Bronchial epithelial cell (primary cell): ENCODE results near the gene FARS2. TPM values are rescaled to one million over a fixed set of nuclear protein-coding genes. Genes with fewer than 3 reads are reported as not detected.

Source experiments
- DNase-seq: peaks from one replicate; pipeline ENCODE4 v3.0.0-alpha.2; 2010; ENCODE audit warnings: low read depth
- FAIRE-seq: peaks from 2 replicates; lab custom pipeline; 2011; peaks lifted over from hg19 to GRCh38; lab: Jason Lieb, UNC
- H3K27me3 ChIP-seq: 2 replicates; pipeline ENCODE4 v1.5.1; 2011; ENCODE audit warnings: low read length; ENCODE audit not compliant: control insufficient read depth, insufficient read depth
- H3K36me3 ChIP-seq: 2 replicates; pipeline ENCODE4 v1.5.1; 2011; ENCODE audit warnings: low read length; ENCODE audit not compliant: control insufficient read depth, insufficient read depth
- H3K4me3 ChIP-seq: 2 replicates; pipeline ENCODE4 v1.5.1; 2011; ENCODE audit warnings: mild to moderate bottlenecking, low read depth, low read length, control low read depth
- total RNA-seq: library from RNA; depleted of rRNA; stranded (reverse); fragments of >200 nt; gene quantifications from 2 replicates; pipeline ENCODE4 v1.2.1, GENCODE V29; 2014
- TF ChIP-seq, protein P1 (sequence below): IDR thresholded peaks from 2 replicates; pipeline ENCODE4 v1.5.1; 2011; ENCODE audit warnings: mild to moderate bottlenecking, moderate library complexity, low read length, control low read depth, inconsistent platforms; ENCODE audit not compliant: insufficient read depth, severe bottlenecking

Gene FARS2
- total RNA-seq, 1 donor from 2014 or later = 27.4 TPM

DNA sequence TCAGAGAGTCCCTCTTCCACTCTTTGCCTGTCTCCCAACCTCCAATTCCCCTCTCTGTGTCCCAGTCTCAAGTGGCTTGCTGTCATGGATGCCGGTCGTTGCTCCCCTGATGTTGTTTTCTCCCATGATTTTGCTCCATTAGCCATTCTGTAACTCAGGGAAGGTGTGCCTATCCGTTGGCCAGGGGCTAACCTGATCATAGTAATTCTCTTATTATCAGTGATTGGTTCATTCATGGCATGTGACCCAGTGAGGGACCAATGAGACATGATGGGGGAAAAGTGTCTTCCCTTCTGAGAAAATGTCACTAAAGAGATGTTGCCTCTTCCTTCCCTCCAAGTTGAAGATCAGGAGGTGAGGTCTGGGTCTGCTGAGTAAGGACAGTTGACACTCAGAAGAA is 214.5 kb downstream of the FARS2 start:
- DNase-seq (no peak), FAIRE-seq (no peak)
- no peak overlapping the region for H3K4me3 ChIP-seq
- H3K36me3 ChIP-seq = no peaks in the 10 kb centered on the region
- no peaks in the 10 kb centered on the region for H3K27me3 ChIP-seq
- TF ChIP-seq, protein P1, sequence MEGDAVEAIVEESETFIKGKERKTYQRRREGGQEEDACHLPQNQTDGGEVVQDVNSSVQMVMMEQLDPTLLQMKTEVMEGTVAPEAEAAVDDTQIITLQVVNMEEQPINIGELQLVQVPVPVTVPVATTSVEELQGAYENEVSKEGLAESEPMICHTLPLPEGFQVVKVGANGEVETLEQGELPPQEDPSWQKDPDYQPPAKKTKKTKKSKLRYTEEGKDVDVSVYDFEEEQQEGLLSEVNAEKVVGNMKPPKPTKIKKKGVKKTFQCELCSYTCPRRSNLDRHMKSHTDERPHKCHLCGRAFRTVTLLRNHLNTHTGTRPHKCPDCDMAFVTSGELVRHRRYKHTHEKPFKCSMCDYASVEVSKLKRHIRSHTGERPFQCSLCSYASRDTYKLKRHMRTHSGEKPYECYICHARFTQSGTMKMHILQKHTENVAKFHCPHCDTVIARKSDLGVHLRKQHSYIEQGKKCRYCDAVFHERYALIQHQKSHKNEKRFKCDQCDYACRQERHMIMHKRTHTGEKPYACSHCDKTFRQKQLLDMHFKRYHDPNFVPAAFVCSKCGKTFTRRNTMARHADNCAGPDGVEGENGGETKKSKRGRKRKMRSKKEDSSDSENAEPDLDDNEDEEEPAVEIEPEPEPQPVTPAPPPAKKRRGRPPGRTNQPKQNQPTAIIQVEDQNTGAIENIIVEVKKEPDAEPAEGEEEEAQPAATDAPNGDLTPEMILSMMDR = no peak

DNA sequence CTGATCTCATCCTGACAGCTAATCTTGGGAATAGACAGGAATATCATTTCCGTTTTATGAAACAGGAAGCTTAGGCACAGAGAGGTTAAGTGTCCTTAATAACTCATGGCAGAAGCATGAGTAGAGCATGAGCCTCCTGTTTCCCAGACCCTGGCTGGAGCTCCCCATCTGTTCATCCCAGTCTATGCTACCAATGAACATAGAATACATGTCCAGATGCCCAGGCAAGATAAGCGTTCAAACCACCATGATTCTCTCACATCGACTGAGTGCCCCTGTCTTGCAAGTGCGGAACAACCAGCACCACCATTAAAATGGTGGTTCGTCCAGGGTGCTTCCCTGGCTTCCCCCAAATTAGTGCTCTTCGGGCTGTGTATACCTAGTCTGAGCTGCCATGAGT is 217.1 kb downstream of the FARS2 start:
- FAIRE-seq = no peak
- H3K27me3 ChIP-seq = no peaks in the 10 kb centered on the region
- DNase-seq = no peak
- H3K36me3 ChIP-seq = no peaks in the 10 kb centered on the region
- TF ChIP-seq, protein P1 = no peak
- H3K4me3 ChIP-seq = no peak overlapping the region

DNA sequence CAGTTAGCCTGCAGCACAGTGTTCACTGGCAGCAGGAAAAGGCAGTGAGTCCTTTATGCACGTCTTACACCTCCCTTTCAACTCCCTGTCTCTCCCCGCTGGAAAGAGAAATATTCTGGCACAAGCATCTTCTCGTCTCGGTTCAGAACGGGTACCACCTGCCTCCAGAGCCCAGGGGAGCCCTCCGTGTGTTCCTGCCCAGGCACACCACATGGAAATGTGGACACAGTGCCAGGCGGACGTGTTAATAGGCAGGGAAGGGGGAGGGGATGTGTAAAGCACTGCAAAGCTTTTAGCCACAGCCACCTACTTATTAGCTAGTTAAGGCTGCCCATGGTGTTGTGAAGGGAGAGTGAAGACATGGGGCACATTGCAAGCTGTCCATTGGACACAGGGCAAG is 219.7 kb downstream of the FARS2 start:
- FAIRE-seq = no peak

GRCh38 chr6:5481750-5482149 is 220.4 kb downstream of the FARS2 start:
- no peak overlapping the region for H3K4me3 ChIP-seq
- FAIRE-seq (no peak), DNase-seq (no peak)
- TF ChIP-seq, protein P1 = no peak
- no peaks in the 10 kb centered on the region for H3K27me3 ChIP-seq
- H3K36me3 ChIP-seq = no peaks in the 10 kb centered on the region

More for the DNA sequence above, 219.7 kb downstream of the FARS2 start:
- Histone ChIP-seq H3K36me3 (no peaks in the 10 kb centered on the region), H3K4me3 (no peak overlapping the region), H3K27me3 (no peaks in the 10 kb centered on the region)
- DNase-seq = no peak
- TF ChIP-seq, protein P1 = no peak

GRCh38 chr6:5482619-5483018 is 221.3 kb downstream of the FARS2 start:
- FAIRE-seq = no peak

DNA sequence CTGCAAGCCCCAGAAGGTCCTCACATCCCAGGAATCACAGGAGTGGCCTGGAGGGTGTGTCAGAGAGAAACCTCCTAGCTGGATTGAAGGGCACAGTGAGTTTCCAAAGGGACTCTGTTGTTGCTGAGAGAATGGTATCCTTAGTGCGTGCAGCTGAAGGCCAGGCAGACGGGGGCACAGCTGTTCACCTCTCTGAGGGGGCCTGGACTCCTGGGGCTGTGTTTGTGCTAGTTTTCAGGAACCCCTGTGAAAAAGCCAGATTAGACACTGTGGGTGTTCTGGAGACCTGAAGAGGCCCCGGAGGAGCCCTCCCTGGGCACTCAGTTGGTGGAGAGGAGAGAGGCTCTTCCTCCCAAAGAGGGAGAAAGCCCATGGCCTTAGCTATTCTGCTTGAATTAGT is 223.4 kb downstream of the FARS2 start:
- FAIRE-seq = no peak

More at GRCh38 chr6:5482619-5483018, 221.3 kb downstream of the FARS2 start:
- Histone ChIP-seq H3K4me3 (no peak overlapping the region), H3K36me3 (no peaks in the 10 kb centered on the region), H3K27me3 (no peaks in the 10 kb centered on the region)
- DNase-seq = no peak
- TF ChIP-seq, protein P1 = no peak

More for the DNA sequence above, 223.4 kb downstream of the FARS2 start:
- Histone ChIP-seq H3K27me3 (no peaks in the 10 kb centered on the region), H3K36me3 (no peaks in the 10 kb centered on the region), H3K4me3 (no peak overlapping the region)
- no peak for DNase-seq
- TF ChIP-seq, protein P1 = no peak
